Stimulated activated CD8-positive, alpha-beta memory T cell treated with anti-CD3 and anti-CD28 coated beads, Interleukin-2, amount 100 ng/mL, for 48 hours (primary cell): ENCODE data around the gene LMAN2L.
"Not testable (repeated sequence)": the region's sequence is repeated elsewhere in the genome, so short reads cannot be mapped to it uniquely, and the experiment has no call there.

Source experiments
- DNase-seq, 2 donors: peaks; one replicate each; pipeline ENCODE4 v3.0.0-alpha.2; 2020; ENCODE audit warnings: low read depth in 2 of 2

Gene LMAN2L

DNA sequence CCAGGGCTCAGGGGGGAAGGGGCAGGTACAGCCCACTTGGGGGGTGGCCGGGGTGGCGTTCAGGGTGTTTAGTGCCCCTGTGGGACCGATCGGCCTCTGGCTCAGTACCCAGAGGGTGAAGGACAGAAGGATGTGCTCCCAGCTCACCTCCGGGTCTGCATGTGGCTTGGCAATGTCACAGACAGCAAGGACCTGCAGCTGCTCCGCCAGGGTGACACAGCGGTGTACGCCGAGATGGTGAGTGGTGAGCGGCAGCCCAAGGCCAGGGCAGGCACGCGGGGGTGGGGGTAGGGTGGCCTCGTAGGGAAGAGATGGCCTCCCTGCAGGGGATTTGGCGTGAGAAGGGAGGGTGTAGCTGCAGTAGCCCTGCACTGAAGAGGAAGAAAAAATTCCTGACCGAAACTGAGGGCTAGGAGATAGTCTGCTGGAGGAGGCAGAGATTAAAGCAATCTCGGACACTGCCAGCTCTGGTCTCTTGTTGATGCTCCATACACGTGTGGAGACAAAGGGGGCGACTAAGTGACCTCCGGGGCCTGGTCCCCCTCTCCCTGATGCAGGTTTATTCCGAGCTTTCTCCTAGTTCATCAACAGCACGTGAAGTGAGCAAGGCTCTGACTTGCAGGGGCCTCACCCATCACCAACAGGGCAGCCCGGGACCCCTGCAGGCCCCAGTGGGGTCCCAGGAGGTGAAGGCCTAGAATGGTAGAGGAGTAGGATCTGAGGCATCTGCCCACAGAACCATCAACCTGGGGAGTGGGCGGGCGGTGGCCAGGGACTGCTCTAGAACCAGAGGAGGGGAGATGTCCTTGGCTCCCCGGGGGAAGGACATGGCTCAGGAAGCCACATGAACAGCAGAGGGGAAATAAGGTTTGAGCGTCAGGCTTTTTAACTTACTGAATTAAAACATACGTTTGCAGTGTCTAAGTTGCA, 51.9 kb downstream of the LMAN2L start:
- no peak for DNase-seq

- no peak for DNase-seq
These were observed 52.6 kb downstream of the LMAN2L start for GRCh38 chr2:96687266-96687665.

GRCh38 chr2:96685577-96686459, 54.0 kb downstream of the LMAN2L start:
- DNase-seq, result no peak

GRCh38 chr2:96684883-96685576, 54.8 kb downstream of the LMAN2L start:
- no peak for DNase-seq

- DNase-seq, result no peak
These were observed 55.7 kb downstream of the LMAN2L start for GRCh38 chr2:96683972-96684820.

DNA sequence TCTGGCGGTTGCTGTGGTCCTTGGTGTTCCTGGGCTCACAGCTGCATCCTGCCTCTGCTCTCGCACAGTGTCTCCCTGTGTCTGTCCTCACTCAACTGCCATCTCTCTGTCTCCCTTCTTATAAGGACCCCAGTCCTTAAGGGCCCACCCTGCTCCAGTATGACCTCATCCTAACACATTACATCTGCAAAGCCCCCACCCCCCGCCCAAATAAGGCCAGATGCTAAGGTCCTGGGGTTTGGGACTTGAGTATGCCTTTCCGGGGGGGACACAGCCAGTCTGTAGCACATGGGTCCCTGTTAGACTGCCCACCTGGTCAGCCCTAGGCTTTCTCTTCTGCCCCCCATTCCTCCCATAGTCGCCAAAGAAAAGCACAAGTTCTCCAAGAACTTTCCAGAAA, 56.6 kb downstream of the LMAN2L start:
- no peak for DNase-seq

DNA sequence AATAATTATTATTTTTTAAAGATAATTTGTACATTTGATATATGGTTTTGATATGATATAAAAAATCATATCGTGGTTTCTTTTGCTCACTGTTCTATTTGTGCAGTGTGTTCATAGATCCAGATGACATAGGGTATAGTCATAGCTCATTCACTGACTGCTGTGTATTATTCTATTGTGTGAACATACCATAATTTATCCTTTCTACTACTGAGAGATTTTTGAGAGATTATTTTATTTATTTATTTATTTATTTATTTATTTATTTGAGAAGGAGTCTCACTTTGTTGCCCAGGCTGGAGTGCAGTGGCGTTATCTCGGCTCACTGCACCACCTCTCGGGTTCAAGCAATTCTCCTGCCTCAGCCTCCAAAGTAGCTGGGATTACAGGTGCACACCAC, 58.3 kb downstream of the LMAN2L start:
- no peak for DNase-seq

DNA sequence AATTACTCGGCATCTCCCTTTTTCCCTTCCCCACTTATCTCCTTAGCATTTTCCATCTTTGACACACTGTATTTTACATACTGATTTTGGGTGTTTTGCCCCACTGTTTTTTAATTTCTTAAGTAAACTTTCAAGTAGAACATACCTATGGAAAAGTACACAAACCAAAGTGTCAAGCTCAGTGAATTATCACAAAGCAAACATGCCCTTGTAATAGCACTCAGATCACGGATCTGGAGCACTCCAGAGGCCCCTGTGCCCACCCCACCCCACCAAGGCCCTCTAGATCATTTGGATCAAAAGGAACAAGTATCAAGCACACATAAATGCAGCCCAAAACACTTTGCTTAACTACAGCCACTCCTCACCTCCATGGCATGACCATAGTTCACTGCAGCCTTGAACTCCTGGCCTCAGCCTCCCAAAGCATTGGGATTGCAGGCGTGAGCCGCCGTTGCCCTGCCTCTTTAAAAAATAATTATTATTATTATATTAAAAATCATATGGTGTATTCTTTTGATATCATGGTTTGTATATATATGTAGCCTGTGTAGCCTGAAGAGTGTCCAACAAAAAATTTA, 59.2 kb downstream of the LMAN2L start:
- no peak for DNase-seq

DNA sequence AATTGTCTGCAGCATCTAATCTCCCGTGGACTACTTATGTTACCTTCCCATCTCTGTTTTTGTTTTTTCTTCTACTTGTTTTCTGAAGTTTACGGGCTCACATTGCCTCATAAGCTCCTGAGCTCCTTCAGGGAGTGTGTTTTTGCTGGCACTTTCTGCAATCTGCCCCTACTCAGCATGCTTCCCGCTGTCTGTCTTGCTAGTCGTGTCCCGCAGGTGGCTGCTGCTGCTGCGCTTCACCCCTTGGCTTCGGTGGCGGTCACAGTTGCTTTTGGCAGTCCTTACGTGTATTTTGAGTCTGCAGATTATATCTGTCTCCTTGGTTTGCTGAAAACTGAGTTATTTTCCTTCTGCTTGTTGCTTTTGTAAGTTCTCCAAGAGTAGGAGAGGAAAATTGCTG, 60.0 kb downstream of the LMAN2L start:
- no peak for DNase-seq

DNA sequence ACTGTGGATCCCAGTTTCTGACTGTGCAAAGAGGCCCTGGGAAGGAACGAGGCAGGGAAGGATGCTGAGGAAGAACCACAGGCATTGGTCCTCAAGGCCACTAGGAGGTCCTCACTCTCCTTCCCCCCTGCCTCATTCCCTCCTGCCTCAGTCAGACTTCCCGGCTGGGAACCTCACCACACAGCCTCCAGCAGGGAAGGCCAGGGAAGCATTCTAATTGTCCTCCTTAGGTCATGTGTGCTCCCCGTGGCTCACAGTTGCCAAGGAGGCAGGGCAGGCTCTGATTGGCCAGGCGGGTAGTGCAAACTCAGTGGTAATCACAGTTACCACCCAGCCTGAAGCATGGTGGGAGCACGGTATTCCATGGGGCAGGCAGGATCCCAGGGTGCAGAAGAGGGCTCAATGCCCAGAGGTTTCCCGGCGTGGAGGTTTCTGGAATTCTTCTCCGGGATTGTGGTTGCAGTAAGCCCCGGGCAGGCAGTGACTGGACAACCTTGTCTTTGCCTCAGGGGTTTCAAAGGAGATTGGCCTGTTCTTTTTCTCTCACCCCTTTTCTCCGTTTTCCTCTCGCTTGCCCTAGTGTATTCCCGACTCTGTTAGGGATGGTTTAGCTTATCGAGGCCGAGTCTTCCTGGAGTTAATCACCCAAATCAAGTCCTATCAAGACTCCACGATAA, 70.2 kb downstream of the LMAN2L start:
- no peak for DNase-seq

DNA sequence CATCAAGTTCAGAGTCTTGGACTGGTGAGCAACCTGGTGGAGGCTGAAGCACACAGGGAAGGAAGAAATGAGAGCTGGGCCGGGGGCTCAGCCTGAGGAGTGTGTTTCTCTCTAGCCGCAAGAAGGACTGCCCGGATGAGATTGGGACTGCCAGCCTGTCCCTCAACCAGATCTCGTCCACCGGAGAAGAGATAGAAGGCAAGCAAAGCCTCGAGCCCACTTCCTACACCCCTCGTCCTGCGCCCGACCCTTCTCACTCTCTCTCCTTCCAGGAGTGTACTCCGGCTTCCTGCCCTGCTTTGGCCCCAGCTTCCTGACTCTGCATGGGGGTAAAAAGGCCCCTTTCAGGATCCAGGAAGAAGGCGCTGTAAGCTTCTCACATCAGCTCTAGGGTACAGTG, 71.1 kb downstream of the LMAN2L start:
- DNase-seq, result no peak

- not testable (repeated sequence) for DNase-seq
These were observed 74.1 kb downstream of the LMAN2L start for GRCh38 chr2:96665717-96666116.

GRCh38 chr2:96665083-96665569, 74.7 kb downstream of the LMAN2L start:
- no peak for DNase-seq

DNA sequence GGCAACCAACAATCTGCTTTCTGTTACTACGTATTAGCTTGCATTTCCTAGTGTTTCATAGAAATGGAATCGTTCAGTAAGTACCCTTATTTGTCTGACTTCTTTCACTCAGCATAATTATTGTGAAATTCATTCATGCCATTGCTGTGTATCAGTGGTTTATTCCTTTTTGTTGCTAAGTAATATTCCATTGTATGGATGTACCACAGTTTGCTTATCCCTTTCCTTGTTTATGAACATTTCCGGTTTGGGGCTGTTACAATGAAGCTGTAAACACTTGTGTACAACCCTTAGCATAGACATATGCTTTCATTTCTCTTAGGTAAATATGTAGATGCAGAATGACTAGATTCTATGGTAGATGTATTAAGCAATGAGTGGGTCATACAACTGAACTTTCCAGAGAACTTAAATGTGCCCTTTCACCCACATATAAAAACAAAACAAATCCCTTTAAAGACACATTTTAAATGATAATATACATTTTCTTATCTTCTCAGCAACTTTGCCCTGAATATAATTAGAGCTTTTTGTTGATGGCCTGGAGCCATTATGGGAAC, 75.4 kb downstream of the LMAN2L start:
- DNase-seq, result no peak

DNA sequence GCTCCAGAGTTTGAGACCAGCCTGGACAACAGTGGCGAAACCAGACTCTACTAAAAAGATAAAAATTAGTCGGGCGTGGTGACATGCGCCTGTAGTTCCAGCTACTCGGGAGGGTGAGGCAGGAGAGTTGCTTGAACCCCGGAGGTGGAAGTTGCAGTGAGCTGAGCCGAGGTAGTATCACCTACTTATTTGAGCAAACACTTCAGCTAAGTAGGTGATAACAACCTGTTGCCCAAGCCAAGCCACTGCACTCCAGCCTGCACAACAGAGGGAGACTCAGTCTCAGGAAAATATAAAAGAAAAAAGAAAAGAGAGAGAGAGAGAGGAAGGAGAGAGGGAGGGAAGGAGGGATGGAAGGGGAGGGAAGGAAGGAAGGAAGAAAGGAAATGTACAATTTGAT, 76.0 kb downstream of the LMAN2L start:
- no peak for DNase-seq

DNA sequence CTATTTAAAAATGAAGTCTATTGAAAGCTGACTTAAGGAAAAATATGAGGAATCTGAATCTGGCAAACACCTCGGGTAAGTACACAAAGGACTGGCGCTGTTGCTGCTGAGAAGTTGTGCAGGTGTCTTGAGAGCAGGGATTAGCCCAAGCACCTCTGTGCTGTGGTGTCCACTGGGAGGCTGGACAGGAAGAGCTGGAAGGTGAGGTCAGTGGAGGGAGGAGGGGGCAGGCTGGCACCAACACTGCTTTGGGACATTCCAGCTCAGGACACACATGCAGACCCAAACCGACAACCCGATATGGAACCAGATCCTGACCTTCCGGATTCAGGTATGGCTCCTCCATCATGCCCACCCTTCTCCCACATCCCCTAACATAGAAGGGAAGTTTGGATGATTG, 76.7 kb downstream of the LMAN2L start:
- DNase-seq, result no peak

- DNase-seq, result no peak
These were observed 77.5 kb downstream of the LMAN2L start for GRCh38 chr2:96662360-96662759.

GRCh38 chr2:96661324-96661723, 78.5 kb downstream of the LMAN2L start:
- no peak for DNase-seq

- no peak for DNase-seq
These were observed 83.3 kb downstream of the LMAN2L start for GRCh38 chr2:96656540-96656939.
